HG02840 (cell line): ENCODE measurements around the gene HSD11B1L.

Experiments used
- ATAC-seq: cut with Tn5 transposase; IDR thresholded peaks from one replicate; pipeline ENCODE4 v1.9.1; 2021; ENCODE audit warnings: mild to moderate bottlenecking, moderate library complexity, moderate number of reproducible peaks; ENCODE audit not compliant: unreplicated experiment, low FRiP score

The HSD11B1L gene

DNA sequence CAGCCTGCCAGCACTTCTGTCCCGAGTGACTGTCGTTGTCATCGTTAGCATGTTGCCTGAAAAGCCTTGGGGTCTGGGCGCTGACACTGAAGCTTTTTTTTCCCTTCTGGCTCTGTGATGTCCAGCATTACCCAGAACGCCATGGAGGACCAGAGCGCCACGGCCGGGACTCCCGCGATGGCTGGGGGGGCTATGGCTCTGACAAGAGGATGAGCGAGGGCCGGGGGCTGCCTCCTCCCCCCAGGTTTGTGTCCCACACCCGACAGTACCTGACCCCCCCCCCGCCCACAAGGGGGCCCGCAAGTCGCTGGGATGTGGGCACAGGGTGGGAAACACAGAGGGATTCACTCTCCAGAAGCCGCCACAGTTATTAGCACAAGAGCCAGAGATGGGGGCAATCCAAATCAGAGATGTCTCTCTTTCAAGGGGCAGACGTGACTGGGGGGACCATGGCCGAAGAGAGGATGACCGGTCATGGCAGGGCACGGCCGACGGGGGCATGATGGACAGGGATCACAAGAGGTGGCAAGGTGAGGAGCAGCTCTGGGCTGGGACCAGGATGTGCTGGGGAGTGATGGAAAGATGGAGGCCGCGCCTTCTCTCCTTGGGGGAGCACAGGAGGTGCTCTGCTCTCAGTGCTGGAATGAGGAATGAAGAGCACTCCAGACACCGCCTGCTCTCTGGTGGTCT is 13.8 kb upstream of the HSD11B1L start:
- no peak for ATAC-seq

DNA sequence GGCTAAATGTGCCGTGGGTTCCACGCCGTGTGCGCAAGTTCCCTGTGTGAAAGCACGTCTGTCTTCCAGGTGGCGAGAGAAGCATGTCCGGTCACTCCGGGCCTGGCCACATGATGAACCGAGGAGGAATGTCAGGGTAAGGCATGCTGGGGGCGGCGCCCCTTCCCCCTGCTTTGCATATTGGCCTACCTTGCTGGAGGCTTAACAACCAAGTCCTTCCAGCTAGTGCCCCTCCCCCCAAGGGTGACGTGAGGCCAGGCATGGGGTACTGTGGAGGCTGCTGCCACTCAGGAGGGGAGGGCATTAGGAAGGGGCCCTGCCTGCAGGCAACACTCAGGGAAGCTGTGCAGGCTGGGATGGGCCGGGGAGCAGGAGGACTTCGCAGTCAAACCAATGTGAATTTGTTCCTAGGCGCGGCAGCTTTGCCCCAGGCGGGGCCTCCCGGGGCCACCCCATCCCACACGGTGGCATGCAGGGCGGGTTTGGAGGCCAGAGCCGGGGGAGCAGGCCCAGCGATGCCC is 13.0 kb upstream of the HSD11B1L start:
- ATAC-seq: no peak

DNA sequence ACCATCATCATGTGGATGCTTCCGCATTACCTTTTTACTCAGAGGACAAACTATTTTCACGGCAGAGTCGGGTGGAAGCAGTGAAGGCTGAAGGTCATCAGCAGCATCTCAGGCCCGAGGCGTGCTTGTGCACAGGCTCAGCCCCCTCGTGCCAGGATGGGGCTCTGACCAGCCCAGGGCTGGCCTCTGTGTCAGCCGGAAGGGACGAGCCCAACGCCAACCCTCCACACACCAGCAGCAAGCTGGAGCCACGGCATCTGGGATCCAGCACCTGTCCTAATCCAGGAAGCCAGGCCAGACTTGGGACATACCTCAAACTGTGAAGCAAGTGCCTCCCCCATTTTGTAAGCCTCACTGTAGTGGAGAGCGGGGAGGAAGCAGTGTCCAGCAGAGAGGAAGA is 11.6 kb upstream of the HSD11B1L start:
- ATAC-seq: no peak

DNA sequence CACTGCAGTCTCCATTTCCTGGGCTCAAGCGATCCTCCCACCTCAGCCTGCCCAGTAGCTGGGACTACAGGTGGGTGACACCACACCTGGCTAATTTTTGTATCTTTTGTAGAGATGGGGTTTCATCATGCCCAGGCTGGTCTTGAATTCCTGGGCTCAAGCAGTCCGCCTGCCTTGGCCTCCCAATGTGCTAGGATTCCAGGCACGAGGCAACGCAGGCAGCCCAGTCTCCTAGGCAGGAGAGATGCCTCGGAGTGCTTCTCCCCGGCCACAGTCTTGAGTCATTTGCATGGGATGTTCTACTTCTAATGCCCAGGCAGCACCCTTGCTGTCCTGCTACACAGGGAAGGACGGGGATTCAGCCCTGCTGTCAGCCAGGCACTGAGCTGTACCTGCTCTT is 9.2 kb upstream of the HSD11B1L start:
- no peak for ATAC-seq

DNA sequence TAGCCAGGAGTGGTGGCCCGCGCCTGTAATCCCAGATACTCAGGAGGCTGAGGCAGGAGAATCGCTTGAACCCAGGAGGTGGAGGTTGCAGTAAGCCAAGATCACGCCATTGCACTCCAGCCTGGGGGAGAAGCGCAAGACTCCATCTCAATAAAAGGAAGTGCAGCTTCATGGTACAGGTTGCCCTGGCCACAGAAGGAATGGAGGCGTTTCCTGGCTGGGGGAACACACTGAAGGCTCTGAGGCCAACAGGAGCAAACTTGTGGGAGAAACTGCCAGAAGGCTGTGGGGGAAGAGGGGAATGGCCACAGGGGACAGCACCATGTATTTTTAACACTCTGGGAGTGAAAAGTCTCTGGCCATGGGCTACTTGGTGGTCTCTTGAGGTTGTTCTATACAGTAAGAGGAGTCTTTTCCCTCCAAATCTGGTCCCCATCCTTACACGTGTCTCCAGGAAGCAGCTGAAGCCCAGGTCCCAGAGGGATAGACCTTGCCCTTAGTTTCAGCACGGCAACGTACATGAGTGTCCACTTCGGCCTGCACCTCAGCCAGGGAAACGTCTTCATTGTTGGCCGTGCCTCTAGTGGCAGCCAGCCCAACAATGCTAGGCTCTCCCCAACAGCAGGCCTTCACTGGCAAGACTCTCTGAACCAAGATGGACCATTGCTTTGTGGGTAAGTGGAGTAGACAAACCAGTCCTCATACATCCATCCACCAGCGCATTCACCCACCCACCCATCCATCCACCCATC is 7.9 kb upstream of the HSD11B1L start:
- ATAC-seq: no peak

DNA sequence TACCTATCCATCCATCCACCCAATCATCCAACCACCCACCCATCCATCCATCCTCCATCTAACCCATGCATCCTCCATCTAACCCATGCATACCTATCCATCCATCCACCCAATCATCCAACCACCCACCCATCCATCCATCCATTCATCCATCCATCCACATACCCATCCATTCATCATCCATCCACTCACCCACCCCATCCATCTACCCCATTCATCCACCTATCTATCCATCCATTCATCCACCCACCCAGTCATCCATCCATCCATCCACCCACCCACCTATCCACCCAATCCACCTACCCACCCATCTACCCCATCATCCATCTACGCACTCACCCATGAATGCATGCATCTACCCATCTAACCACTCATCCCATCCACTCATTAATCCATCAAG is 7.1 kb upstream of the HSD11B1L start:
- ATAC-seq: no peak

DNA sequence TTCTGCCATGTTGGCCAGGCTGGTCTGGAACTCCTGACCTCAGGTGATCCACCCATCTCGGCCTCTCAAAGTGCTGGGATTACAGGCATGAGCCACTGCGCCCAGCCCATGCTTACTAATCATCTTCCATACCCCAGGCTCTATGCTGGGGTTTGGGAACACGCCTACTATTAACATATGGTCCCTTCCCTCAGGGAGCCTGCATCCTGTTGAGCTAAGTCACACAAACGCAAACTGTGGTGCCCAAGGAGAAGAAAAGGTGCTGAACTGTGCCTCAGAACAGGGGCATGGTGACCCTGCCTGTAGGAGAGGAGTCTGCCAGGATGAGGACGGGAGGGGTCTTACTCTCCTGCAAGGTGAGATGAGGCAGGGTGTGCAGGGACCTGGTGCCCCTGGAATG is 6.1 kb upstream of the HSD11B1L start:
- ATAC-seq: no peak

DNA sequence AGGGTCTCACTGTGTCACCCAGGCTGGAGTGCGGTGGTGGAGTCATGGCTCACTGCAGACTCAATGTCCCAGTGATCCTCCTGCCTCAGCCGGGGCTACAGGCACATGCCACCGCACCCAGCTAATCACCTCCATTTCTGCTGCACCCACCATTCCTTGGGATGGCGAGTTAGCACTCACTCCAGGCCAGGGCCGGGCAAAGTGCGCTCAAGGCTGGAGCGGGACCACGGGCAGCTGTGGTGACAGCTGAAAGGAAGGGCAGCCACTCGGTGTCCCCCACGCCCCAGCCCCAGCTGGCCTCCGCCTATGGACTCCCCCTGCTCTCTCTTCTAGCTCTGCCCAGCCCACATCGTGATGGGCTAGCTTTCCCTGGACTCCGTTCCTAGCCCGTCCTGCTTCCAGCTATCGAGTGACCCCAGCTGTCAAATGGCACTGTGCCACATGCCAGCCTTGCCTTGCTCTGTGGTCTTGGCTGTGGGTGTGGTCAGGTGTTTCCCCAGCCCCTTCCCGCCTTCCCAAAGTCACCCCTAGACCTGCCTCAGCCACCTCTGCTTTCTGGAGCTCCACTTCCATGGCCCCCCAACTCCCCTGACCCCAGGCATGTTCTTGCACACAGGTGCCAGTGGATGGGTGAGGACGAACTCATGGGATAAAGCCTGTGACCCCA is 4.6 kb upstream of the HSD11B1L start:
- ATAC-seq: no peak

DNA sequence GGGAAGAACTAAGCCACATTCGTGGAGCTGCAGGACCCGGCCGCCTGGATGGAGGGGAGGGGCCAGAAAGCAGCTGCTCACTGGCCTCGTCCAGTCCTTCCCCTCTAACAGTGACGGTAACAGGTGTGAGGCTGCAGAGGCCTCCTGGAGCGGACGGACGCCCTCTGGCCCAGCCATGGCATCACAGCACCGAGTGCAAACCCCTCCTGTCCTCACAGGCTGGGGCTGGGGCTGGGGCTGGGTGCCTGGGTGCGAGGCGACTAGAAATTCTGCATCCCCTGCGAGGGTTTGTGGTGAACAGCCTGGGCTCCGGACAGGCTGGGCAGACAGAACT is 4.1 kb upstream of the HSD11B1L start:
- ATAC-seq: no peak

DNA sequence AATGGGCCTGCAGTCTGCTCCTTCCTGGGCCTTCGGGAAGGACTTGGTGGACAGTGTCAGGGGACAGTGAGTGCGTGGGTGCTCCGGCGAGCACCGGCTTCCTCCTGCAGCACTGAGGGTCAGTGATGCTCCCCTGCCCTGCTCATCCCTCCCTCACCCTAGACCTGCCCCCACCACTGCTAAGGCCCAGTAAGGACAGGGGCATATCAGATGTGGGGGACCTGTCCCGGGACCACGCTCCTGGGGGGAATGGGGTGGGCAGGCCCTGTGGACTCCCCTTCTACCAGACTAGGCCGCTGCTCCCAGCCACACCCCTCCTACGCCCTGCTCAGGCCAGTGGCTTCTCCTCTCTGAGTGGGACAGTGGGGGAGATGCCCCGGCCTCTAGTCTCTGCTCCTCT is 3.7 kb upstream of the HSD11B1L start:
- no peak for ATAC-seq

DNA sequence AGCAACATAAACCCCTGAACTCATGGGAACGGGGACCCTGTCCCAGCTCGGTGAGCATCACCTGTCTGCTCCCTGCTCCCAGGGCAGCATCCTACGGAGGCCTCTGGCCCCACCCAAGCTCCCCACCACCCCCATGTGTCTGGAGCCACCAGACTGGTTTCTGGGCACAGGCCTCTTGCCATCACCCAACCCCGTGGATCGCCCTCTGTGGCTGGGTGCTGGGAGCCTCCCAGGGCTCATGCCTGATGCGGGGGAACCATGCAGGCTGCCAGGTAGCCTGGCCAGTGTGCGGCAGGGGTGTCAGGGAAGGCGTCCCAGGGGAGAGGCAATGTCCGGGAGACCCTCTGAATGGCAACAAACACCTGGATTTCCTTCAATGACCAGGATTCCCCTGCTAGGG is 3.2 kb upstream of the HSD11B1L start:
- ATAC-seq: no peak

DNA sequence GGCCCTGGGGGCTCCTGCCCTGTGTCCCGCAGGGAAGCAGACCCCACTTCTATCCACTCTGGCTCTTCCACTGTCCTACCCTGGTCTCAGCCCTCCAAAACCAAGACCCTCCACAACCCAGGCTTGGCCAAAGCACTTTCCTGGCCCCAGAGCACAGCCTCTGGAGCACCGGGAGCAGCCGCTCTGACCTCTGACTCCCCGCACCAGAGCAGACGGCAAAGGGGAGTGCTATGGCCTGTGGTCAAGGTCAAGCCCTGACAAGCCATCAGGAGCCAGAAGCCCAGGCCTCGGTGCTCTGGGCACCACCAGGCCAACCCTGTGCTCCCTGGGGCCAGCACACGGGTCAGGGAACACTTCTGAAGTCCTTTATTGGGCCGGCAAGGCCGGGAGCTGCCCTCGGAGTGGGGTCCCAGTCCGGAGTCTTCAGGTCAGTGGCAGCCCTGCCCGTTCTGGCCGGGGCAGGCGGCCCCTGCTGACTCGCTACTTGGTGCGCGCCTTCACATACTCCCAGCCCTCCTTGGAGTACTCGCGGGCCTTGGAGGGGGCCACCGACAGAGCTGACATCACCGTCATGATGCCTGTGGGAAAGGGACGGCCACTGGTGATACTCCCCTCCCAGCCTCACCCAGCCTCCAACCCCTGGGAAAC is 2.6 kb upstream of the HSD11B1L start:
- no peak for ATAC-seq

DNA sequence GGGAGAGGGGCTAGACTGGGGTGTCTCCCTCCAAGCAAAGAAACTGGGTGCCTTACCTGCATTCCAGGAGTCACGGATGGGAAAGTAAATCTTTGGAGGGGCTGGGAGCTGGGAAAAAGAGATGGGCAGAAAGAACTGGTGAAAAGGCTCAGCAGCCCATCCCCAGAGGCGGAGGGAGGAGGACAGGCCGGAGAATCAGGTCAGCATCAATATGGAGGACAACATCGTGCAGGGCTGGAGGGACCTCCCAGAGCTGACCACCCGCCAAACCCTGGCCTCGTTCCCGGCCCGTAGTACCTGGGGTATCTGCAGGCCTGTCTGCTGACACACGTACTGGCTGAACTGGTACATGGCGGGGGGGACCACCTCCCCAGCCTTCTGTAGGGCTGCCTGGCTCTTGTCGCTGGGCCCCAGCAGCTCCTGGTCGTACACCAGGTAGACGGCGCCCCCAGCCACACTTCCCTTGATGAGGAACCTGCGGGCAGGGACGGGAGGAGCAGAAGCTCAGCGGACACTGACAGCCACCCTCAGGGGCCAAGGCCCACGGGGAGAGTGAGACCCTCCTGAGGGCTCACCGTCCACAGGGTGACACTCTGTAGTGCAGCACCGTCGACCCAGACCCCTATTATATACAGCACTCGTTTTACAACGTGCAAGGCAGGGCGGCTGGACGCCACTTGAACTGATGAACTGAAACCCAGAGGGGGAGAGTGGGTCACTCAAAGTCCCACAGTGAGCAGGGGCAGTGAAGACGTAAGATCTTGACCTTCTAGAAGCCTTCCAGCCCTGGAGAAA is 1.3 kb upstream of the HSD11B1L start:
- ATAC-seq: no peak

DNA sequence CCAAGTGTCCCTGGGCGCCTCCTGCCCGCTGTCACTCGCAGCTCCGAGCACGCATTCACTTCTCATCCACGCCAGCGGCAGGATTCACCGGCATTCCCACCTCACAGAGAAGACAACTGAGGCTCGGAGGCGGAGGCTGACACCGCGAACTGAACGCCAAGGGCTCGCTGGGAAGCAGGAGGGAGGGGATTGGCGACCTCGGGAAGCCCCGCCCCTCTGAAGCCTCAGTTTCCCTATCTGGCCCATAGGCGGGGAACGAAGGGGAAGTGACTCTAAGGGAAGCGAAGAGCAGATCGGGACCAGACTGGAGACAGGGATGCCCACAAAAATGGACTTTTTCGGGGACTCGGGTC is 767 bp upstream of the HSD11B1L start:
- ATAC-seq: peak; percentile 4

DNA sequence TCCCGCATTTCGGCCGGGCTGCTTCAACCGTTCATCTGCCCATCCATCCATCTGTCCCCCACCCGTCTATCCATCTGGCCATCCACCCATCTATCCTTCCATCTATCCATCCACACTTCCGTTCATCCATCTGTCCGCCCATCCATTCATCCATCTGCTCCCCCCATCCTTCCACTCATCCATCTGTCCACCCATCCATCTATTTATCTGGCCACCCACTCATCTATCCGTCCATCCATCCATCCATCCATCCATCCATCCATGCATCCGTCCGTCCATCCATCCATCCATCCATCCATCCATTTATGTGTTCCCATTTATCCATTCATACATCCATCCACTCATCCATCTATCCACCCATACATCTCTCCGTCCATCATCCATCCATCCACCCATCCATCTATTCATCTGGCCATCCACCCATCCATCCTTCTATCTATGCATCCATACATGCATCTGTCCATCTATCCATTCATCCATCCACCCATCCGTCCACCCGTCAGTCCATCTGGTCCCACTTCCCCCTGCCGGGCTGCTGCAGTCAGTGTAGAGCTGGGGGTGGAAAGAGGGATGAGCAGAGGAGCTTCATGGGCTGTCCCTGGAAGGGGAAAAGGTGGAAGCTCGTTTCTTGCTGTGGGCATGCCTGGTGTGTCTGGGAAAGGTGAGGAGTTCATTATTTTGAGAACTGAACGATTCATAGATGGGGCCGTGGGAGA is 722 bp downstream of the HSD11B1L start:
- ATAC-seq: no peak

DNA sequence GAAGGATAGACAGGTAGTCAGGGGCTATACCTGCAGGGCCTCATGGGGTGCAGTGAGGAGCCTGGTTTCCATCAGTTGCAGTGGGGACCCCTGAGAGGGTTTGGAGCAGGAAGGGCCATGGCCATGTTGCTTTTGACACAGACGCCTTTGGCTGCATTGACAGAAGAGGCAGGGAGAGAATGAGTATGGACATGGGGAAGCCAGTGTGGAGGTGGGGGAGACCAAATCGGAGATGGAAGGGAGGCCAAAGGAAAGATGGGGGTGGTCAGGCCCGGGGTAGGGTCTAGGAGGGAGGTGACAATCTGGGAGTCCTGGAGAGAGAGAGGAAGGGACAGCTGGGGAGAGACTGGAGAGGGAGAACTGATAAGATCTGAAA is 1.3 kb downstream of the HSD11B1L start:
- ATAC-seq: no peak

DNA sequence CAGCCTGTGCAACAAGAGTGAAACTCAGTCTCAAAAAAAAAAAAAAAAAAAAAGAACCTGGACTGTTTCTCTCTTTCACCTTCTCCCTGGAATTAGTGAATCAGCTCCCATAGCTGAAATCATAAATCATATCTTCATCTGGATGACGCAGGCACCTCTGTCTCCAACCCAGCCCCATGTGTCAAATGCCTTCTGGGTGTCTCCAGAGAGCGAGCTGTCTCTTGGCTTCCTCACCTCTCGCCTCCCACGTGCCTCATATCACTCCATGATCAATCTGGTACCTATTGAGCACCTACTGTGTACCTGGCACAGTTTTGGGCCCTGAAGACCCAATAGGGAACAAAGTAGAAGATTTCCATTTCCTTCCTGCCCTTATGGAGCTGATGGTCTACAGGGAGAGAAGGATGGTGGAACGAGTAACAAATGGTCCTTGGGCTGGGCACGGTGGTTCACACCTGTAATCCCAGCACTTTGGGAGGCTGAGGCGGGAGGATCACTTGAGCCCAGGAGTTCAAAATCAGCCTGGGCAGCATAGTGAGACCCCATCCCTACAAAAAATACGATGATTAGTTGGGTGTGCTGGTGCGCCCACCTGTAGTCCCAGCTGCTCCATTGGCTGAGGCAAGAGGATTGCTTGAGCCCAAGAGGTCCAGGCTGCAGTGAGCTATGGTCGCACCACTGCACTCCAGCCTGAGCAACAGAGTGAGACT is 2.5 kb downstream of the HSD11B1L start:
- ATAC-seq: no peak

DNA sequence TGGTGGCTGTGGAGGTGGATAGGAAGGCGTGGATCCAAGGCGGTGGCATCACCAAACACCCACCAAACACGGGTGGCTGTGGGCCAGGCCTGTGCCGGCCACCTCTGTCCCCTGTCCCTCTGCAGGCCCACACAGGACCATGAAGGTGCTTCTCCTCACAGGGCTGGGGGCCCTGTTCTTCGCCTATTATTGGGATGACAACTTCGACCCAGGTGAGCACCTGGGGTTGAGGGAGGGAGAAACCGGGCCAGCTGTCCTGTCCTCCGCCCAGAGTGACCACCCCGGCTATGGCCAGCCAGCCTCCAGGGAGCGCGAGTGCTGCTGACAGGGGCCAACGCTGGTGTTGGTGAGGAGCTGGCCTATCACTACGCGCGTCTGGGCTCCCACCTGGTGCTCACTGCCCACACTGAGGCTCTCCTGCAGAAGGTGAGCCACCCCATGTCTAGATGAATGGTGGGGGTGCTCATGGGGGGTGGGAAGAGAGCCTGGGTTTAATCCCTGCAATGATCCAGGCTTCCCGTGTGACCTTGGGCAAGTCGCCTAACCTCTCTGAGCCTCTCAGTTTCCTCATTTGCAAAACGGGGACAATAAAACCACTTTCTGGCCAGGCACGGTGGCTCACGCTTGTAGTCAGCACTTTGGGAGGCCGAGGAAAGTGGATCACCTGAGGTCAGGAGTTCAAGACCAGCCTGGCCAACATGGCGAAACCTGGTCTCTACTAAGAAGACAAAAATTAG is 4.0 kb downstream of the HSD11B1L start:
- ATAC-seq: no peak

DNA sequence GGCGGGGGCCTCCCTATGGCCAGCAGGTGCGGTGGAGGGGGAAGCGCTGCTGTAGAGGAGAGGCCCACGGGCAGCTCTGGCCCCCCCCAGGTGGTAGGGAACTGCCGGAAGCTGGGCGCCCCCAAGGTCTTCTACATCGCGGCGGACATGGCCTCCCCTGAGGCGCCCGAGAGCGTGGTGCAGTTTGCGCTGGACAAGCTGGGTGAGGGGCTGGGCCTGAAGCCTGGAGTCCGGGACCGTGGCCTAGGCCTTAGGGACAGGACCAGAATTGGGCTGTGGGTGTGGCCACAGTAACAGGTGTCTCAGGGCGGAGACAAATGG is 5.5 kb downstream of the HSD11B1L start:
- no peak for ATAC-seq
